HepG2 (cell line): Measurements from ENCODE around the gene OR10S1. TPM values are rescaled to one million over a fixed set of nuclear protein-coding genes. Genes with fewer than 3 reads are reported as not detected.
"Not testable (repeated sequence)": the region's sequence is repeated elsewhere in the genome, so short reads cannot be mapped to it uniquely, and the experiment has no call there.

Experiments used
- ATAC-seq: fragments of 200-7000 bp; cut with Tn5 transposase; 3 replicates; pipeline ENCODE4 v1.9.1; 2020; ENCODE audit warnings: mild to moderate bottlenecking, moderate library complexity
- BruUV-seq: library from RNA; stranded (reverse); fragments of 400-500 nt; replicated peaks from 2 replicates; lab custom pipeline; 2021; lab: Mats Ljungman, UMichigan
- CTCF ChIA-PET: fragments of 300-600 bp; formaldehyde crosslinking; extraction: SDS; loops from one replicate; lab custom pipeline; 2021; ENCODE audit warnings: low total read pairs, inconsistent platforms, low intra/inter-chr PET ratio; lab: Yijun Ruan, JAX
- POLR2A ChIA-PET: fragments of 350-600 bp; sonication (Branson Sonifier 250); formaldehyde crosslinking; loops from one replicate; lab custom pipeline; 2020; ENCODE audit warnings: antibody characterized with exemption, inconsistent platforms; lab: Yijun Ruan, JAX
- DNase-seq: peaks from one replicate; pipeline ENCODE4 v3.0.0-alpha.2; 2015; ENCODE audit warnings: low spot score
- FAIRE-seq: peaks from 3 replicates; lab custom pipeline; 2011; peaks lifted over from hg19 to GRCh38; lab: Jason Lieb, UNC
- H2AFZ ChIP-seq: one replicate; pipeline ENCODE4 v1.6.1; 2011; ENCODE audit warnings: low read length, inconsistent platforms
- H3K27ac ChIP-seq: fragments of 300-600 bp; 3 replicates; pipeline ENCODE4 v1.8.0; 2011; ENCODE audit warnings: mixed run types, mild to moderate bottlenecking, mixed read lengths, low read length, inconsistent platforms; ENCODE audit not compliant: insufficient read depth; ENCODE audit errors: extremely low read length
- H3K27me3 ChIP-seq, 2 experiments: fragments of 200-600 bp in 1 of 2; 2 replicates in 1 of 2; 3 replicates in 1 of 2; pipeline versions ENCODE4 v1.6.0 to v1.8.0; 2011; ENCODE audit warnings: low read length in 2 of 2, mild to moderate bottlenecking in 2 of 2, moderate library complexity in 2 of 2, inconsistent platforms in 1 of 2; ENCODE audit not compliant: insufficient read depth in 2 of 2, control insufficient read depth in 1 of 2
- H3K36me3 ChIP-seq, 2 experiments: fragments of 200-600 bp in 1 of 2; replicated peaks in 1 of 2; 2 replicates in 1 of 2; 3 replicates in 1 of 2; pipeline versions ENCODE4 v1.5.1 to v1.8.0; 2011; ENCODE audit warnings: low read length in 2 of 2, inconsistent platforms in 1 of 2; ENCODE audit not compliant: insufficient read depth in 2 of 2, control insufficient read depth in 1 of 2
- H3K4me1 ChIP-seq: 2 replicates; pipeline ENCODE4 v1.5.1; 2012; ENCODE audit warnings: low read length, inconsistent platforms; ENCODE audit not compliant: insufficient read depth
- H3K4me2 ChIP-seq: 2 replicates; pipeline ENCODE4 v1.6.0; 2011; ENCODE audit warnings: low read depth, low read length, inconsistent platforms
- H3K4me3 ChIP-seq, 3 experiments: fragments of 200-600 bp in 1 of 3; sonication (generic), shearing (Covaris generic) in 1 of 3; replicated peaks in 1 of 3; 2 replicates each; pipeline ENCODE4 v1.5.1; 2011 to 2016; ENCODE audit warnings: low read length in 3 of 3, inconsistent platforms in 2 of 3, low read depth in 2 of 3, mild to moderate bottlenecking in 2 of 3, control low read depth in 1 of 3, mixed read lengths in 1 of 3; ENCODE audit not compliant: insufficient read depth in 1 of 3
- H3K79me2 ChIP-seq: one replicate; pipeline ENCODE4 v1.6.1; 2011; ENCODE audit warnings: low read length, inconsistent platforms; ENCODE audit not compliant: insufficient read depth
- H3K9ac ChIP-seq: 2 replicates; pipeline ENCODE4 v1.6.0; 2011; ENCODE audit warnings: mild to moderate bottlenecking, low read depth, low read length, inconsistent platforms; ENCODE audit not compliant: insufficient read depth
- H3K9me3 ChIP-seq: 2 replicates; pipeline ENCODE4 v1.5.1; 2012; ENCODE audit warnings: mild to moderate bottlenecking, low read length
- H4K20me1 ChIP-seq: 2 replicates; pipeline ENCODE4 v1.6.0; 2011; ENCODE audit warnings: inconsistent platforms, mild to moderate bottlenecking, low read length, moderate library complexity; ENCODE audit not compliant: insufficient read depth
- HOXA5 ChIP-seq: sonication (generic); formaldehyde crosslinking; IDR thresholded peaks from 2 replicates; pipeline ENCODE4 v1.4.0; 2020; ENCODE audit warnings: missing genetic modification reagents
- NBN ChIP-seq: fragments of 450-650 bp; conservative IDR thresholded peaks from 2 replicates; pipeline ENCODE4 v1.6.1; 2017
- PAF1 ChIP-seq: IDR thresholded peaks from 2 replicates; pipeline ENCODE4 v1.6.1; 2016; ENCODE audit warnings: missing genetic modification reagents, missing compliant biosample characterization
- WGBS: methylation state at CpG from one replicate; pipeline ENCODE4 v1.1.6; 2017; ENCODE audit warnings: low lambda C conversion rate; 5-methylcytosine and 5-hydroxymethylcytosine counted together
- in situ Hi-C: cut with HindIII; loops from 2 replicates; pipeline ENCODE4 v1.10.0; 2017; ENCODE audit warnings: low pct_unique_long_range_greater_than_20kb; ENCODE audit not compliant: extremely low pct_ligation_motif_present
- intact Hi-C: fragments of 100-400 bp; cut with micrococcal nuclease; formaldehyde crosslinking; loops from one replicate; pipeline ENCODE4 v1.10.0; 2022; ENCODE audit not compliant: unreplicated experiment
- polyA plus RNA-seq, 8 experiments: library from polyadenylated mRNA; depleted of rRNA in 3 of 8; stranded (reverse) in 7 of 8; unstranded in 1 of 8; fragments of >200 nt; fragmentation: Illumina TruSeq in 4 of 8; extraction: Trizol in 4 of 8; gene quantifications; 2 replicates each; pipeline versions ENCODE4 v1.2.1 to v1.2.3, GENCODE V29; 2011 to 2016; ENCODE audit warnings: low read depth in 4 of 8, missing spikeins in 1 of 8, mixed read lengths in 1 of 8; ENCODE audit not compliant: insufficient read depth in 1 of 8
- total RNA-seq, 5 experiments: library from RNA; depleted of rRNA; stranded (reverse); fragments of >200 nt; fragmentation: Illumina TruSeq; extraction: Trizol; gene quantifications; 2 replicates each; pipeline ENCODE4 v1.2.3, GENCODE V29; 2016; ENCODE audit warnings: low read depth in 1 of 5

OR10S1 gene
- total and polyA plus RNA-seq, 2 of the 13 experiments (the other 11 are each of a cell fraction or from before 2014, with no cell fraction given) = not detected

GRCh38 chr11:124026498-124026897 lies 48.9 kb upstream of the OR10S1 start, which contains the start of gene OR10G8:
OR10G8 (plus strand) TSS chr11:124026798; CDS start chr11:124029623, 2,825 bp downstream.
- 2% methylated on average over 2 of the region's 2 CpGs for WGBS
- no peaks in the 10 kb centered on the region for H3K4me1 ChIP-seq
- POLR2A ChIA-PET = no interaction called here
- H2AFZ ChIP-seq = no peak within 1 kb of the TSS
- H4K20me1 ChIP-seq = no peaks in the 10 kb centered on the region
- no peak within 1 kb of the TSS for H3K27ac ChIP-seq
- no peaks in the 10 kb centered on the region for H3K27me3 ChIP-seq
- BruUV-seq = no TSS peak
- no peak within 1 kb of the TSS for H3K4me3 ChIP-seq
- in situ Hi-C loops = no loop called here
- no peaks in the 10 kb centered on the region for H3K36me3 ChIP-seq
- no peak for ATAC-seq
- intact Hi-C loops = no loop called here
- no peaks in the 10 kb centered on the region for H3K79me2 ChIP-seq
- FAIRE-seq = no peak
- no peak for TF ChIP-seq PAF1 (CRISPR knock-in tag)
- TF ChIP-seq NBN = no peak
- TF ChIP-seq HOXA5 (CRISPR knock-in tag) = no peak
- TF ChIP-seq, all 625 proteins: peak for 0
- CTCF ChIA-PET = no interaction called here
- DNase-seq = no peak
- H3K9ac ChIP-seq = no peak within 1 kb of the TSS
- H3K9me3 ChIP-seq = no peaks in the 10 kb centered on the region
- H3K4me2 ChIP-seq = no peak within 1 kb of the TSS

- H3K4me3 ChIP-seq, H4K20me1 ChIP-seq, POLR2A ChIA-PET, H3K36me3 ChIP-seq, BruUV-seq, H3K9ac ChIP-seq, H2AFZ ChIP-seq, H3K27ac ChIP-seq, CTCF ChIA-PET, H3K4me1 ChIP-seq, in situ Hi-C loops, DNase-seq, FAIRE-seq, H3K79me2 ChIP-seq, ATAC-seq, intact Hi-C loops, H3K4me2 ChIP-seq, H3K27me3 ChIP-seq, H3K9me3 ChIP-seq: not testable (repeated sequence)
- WGBS = 25% methylated on average over 5 of the region's 9 CpGs
Measured at GRCh38 chr11:124015837-124016236, 38.3 kb upstream of the OR10S1 start.
